Thyroid gland (tissue), 4 donors: Measurements from ENCODE around the gene EBLN1.

ENCODE experiments used
- CTCF ChIP-seq, 6 experiments: fragments of 200-600 bp in 3 of 6; fragments of 450-650 bp in 3 of 6; sonication (generic) in 3 of 6; IDR thresholded peaks; one replicate each; pipeline ENCODE4 v1.5.1; 2016 to 2019; ENCODE audit warnings: antibody characterized with exemption in 6 of 6, mild to moderate bottlenecking in 2 of 6, inconsistent platforms in 1 of 6, moderate library complexity in 1 of 6
- POLR2A ChIP-seq, 2 donors: fragments of 450-650 bp; IDR thresholded peaks; one replicate each; pipeline ENCODE4 v1.6.1; 2017; ENCODE audit warnings: antibody characterized with exemption in 2 of 2, mild to moderate bottlenecking in 2 of 2, moderate library complexity in 1 of 2

GRCh38 chr10:22222236-22223190 lies 4.7 kb upstream of the EBLN1 start:
- TF ChIP-seq POLR2A (IDR thresholded peaks at IDR 0.05) (no peak), CTCF (IDR thresholded peaks at IDR 0.05) (no peak)
